ENCODE measurements around the gene KIF27.

DNA sequence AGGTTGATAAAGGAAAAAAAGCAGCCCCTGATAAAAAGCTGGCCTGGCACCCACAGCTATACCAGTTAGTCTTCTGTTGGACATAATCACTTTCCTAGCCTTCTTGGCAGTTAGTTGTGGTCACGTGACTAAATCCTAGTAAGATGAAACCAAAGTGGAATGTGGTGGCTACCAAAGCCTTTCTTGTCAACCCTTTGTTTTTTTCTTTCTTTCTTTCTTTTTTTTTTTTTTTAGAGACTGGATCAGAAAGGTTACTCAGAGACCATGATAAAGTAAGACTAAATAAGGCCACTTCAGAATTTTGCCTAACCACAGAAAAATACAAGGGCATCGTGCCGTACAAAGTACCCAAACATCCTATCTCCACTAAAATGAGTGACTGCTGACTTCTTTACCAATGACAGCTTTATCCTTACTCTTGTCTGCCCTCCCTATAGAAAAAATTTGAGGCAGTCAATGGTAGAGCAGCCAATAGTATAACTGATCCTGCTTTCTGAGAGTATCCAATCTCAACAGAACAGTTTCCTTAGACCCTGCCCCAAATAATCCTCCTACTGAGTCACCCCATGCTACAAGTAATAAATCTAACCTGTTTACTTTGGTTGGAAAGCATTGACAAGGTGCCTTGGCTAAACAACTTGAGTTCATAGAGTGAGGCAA is 14.2 kb upstream of the KIF27 start:
- no peak for TF ChIP-seq EZH2 (optimal IDR thresholded peaks at IDR 0.05; ENCODE audit: low read depth, low read length)
- TF ChIP-seq, protein P1, sequence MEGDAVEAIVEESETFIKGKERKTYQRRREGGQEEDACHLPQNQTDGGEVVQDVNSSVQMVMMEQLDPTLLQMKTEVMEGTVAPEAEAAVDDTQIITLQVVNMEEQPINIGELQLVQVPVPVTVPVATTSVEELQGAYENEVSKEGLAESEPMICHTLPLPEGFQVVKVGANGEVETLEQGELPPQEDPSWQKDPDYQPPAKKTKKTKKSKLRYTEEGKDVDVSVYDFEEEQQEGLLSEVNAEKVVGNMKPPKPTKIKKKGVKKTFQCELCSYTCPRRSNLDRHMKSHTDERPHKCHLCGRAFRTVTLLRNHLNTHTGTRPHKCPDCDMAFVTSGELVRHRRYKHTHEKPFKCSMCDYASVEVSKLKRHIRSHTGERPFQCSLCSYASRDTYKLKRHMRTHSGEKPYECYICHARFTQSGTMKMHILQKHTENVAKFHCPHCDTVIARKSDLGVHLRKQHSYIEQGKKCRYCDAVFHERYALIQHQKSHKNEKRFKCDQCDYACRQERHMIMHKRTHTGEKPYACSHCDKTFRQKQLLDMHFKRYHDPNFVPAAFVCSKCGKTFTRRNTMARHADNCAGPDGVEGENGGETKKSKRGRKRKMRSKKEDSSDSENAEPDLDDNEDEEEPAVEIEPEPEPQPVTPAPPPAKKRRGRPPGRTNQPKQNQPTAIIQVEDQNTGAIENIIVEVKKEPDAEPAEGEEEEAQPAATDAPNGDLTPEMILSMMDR (IDR thresholded peaks at IDR 0.05; ENCODE audit: low read length), result no peak
- no peak for TF ChIP-seq EZH2phosphoT487 (IDR thresholded peaks at IDR 0.05; ENCODE audit: low read length)
